PFSK-1 (cell line): ENCODE measurements around the gene MFAP4.

Experiments
- POLR2AphosphoS5 ChIP-seq: IDR thresholded peaks from 2 replicates; pipeline ENCODE4 v1.6.1; 2012; ENCODE audit warnings: low read depth, mild to moderate bottlenecking, control low read depth, low read length, moderate library complexity
- SIN3A ChIP-seq: IDR thresholded peaks from 2 replicates; pipeline ENCODE4 v1.6.1; 2012; ENCODE audit warnings: mild to moderate bottlenecking, low read length, moderate library complexity, borderline replicate concordance; ENCODE audit not compliant: insufficient read depth
- TF ChIP-seq, protein P1 (sequence below), 2 experiments: IDR thresholded peaks; 2 replicates each; pipeline versions ENCODE4 v1.6.1 to v1.8.0; 2011 to 2012; ENCODE audit warnings: low read depth in 2 of 2, low read length in 2 of 2, control low read depth in 1 of 2, inconsistent platforms in 1 of 2, mild to moderate bottlenecking in 1 of 2, moderate library complexity in 1 of 2; ENCODE audit not compliant: insufficient read depth in 1 of 2

- TF ChIP-seq SIN3A (no peak), POLR2AphosphoS5 (no peak)
- TF ChIP-seq, protein P1, sequence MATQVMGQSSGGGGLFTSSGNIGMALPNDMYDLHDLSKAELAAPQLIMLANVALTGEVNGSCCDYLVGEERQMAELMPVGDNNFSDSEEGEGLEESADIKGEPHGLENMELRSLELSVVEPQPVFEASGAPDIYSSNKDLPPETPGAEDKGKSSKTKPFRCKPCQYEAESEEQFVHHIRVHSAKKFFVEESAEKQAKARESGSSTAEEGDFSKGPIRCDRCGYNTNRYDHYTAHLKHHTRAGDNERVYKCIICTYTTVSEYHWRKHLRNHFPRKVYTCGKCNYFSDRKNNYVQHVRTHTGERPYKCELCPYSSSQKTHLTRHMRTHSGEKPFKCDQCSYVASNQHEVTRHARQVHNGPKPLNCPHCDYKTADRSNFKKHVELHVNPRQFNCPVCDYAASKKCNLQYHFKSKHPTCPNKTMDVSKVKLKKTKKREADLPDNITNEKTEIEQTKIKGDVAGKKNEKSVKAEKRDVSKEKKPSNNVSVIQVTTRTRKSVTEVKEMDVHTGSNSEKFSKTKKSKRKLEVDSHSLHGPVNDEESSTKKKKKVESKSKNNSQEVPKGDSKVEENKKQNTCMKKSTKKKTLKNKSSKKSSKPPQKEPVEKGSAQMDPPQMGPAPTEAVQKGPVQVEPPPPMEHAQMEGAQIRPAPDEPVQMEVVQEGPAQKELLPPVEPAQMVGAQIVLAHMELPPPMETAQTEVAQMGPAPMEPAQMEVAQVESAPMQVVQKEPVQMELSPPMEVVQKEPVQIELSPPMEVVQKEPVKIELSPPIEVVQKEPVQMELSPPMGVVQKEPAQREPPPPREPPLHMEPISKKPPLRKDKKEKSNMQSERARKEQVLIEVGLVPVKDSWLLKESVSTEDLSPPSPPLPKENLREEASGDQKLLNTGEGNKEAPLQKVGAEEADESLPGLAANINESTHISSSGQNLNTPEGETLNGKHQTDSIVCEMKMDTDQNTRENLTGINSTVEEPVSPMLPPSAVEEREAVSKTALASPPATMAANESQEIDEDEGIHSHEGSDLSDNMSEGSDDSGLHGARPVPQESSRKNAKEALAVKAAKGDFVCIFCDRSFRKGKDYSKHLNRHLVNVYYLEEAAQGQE (IDR thresholded peaks at IDR 0.05; ENCODE audit: insufficient read depth in 1 of 2, low read depth in 2 of 2, low read length in 2 of 2), result no peak
These were observed 46.3 kb upstream of the MFAP4 start for GRCh38 chr17:19433255-19433654.
